KMS-11 (cell line): ENCODE measurements around the gene ARHGAP42.

Experiments
- H2AFZ ChIP-seq: fragments of 200-600 bp; sonication (generic); 2 replicates; pipeline ENCODE4 v1.6.1; 2016; ENCODE audit warnings: antibody characterized with exemption, mixed run types, low read depth
- H3K27ac ChIP-seq: fragments of 200-600 bp; sonication (generic); 2 replicates; pipeline ENCODE4 v1.6.1; 2016; ENCODE audit warnings: mild to moderate bottlenecking, mixed run types
- H3K27me3 ChIP-seq: fragments of 200-600 bp; sonication (generic); 2 replicates; pipeline ENCODE4 v1.6.1; 2017; ENCODE audit warnings: mild to moderate bottlenecking, low read depth, mixed run types, moderate library complexity; ENCODE audit not compliant: insufficient read depth
- H3K36me3 ChIP-seq: fragments of 200-600 bp; sonication (generic); 2 replicates; pipeline ENCODE4 v1.6.1; 2017; ENCODE audit warnings: mild to moderate bottlenecking, mixed run types; ENCODE audit not compliant: insufficient read depth
- H3K4me1 ChIP-seq: fragments of 200-600 bp; sonication (generic); 2 replicates; pipeline ENCODE4 v1.6.1; 2016; ENCODE audit warnings: mild to moderate bottlenecking, low read depth, mixed run types; ENCODE audit not compliant: poor library complexity, severe bottlenecking
- H3K4me2 ChIP-seq: fragments of 200-600 bp; sonication (generic); 2 replicates; pipeline ENCODE4 v1.7.0; 2016; ENCODE audit warnings: mild to moderate bottlenecking, mixed run types
- H3K4me3 ChIP-seq: fragments of 200-600 bp; sonication (generic); IDR thresholded peaks from 2 replicates; pipeline ENCODE4 v1.6.1; 2017; ENCODE audit warnings: low read depth, low read length, mixed read lengths; ENCODE audit not compliant: insufficient read depth
- H3K79me2 ChIP-seq: fragments of 200-600 bp; sonication (generic); 2 replicates; pipeline ENCODE4 v1.6.1; 2016; ENCODE audit warnings: low read depth, mixed run types; ENCODE audit not compliant: insufficient read depth
- H3K9ac ChIP-seq: fragments of 200-600 bp; sonication (generic); 2 replicates; pipeline ENCODE4 v1.6.1; 2016; ENCODE audit warnings: mild to moderate bottlenecking, mixed run types
- H4K20me1 ChIP-seq: fragments of 200-600 bp; sonication (generic); 2 replicates; pipeline ENCODE4 v1.6.1; 2016; ENCODE audit warnings: mild to moderate bottlenecking, mixed run types; ENCODE audit not compliant: insufficient read depth
- TF ChIP-seq, protein P1 (sequence below): fragments of 200-600 bp; sonication (generic); conservative IDR thresholded peaks from 2 replicates; pipeline ENCODE4 v1.6.1; 2017; ENCODE audit warnings: low read depth, mild to moderate bottlenecking, antibody characterized with exemption, low read length, moderate library complexity, mixed read lengths

ARHGAP42 gene

DNA sequence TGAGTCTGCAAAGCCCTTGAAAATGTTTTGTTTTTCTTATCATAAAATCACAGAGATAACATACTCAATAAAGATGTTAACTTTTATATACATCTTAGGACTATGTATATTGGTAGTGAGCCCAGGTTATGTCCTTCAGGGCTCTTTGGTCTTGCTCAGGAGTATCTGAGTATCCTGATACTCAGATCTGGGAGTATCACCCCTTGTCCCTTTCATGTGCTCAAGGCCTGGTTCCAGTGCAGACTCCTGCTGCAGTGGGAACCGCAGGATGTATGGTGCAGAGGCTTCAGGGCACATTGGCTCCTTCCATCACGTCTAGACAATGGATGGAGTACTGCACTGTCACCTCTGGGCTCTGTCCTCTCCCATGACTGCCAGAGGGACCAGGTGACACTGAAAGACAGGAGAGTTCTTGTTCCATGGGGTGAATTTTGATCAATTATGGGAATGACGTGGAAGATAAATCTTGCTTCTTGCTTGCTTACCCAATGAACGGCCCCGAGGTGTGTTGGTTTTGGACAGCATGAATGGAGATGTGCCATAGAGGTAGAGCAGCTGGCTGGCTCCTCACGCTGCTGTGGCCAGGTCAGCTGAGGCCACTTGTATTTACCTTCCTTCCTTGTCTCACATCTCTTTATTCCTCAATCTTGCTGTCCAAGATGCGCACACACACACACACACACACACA, 215.5 kb downstream of the ARHGAP42 start:
- Histone ChIP-seq H3K4me1 (peaks cover under 1% of the 10 kb centered on the region), H3K9ac (no peak overlapping the region), H3K79me2 (no peaks in the 10 kb centered on the region), H4K20me1 (no peaks in the 10 kb centered on the region), H3K27ac (no peak overlapping the region), H3K36me3 (no peaks in the 10 kb centered on the region), H2AFZ (no peak overlapping the region), H3K4me3 (no peak overlapping the region), H3K4me2 (no peak overlapping the region), H3K27me3 (no peaks in the 10 kb centered on the region)
- TF ChIP-seq, protein P1, sequence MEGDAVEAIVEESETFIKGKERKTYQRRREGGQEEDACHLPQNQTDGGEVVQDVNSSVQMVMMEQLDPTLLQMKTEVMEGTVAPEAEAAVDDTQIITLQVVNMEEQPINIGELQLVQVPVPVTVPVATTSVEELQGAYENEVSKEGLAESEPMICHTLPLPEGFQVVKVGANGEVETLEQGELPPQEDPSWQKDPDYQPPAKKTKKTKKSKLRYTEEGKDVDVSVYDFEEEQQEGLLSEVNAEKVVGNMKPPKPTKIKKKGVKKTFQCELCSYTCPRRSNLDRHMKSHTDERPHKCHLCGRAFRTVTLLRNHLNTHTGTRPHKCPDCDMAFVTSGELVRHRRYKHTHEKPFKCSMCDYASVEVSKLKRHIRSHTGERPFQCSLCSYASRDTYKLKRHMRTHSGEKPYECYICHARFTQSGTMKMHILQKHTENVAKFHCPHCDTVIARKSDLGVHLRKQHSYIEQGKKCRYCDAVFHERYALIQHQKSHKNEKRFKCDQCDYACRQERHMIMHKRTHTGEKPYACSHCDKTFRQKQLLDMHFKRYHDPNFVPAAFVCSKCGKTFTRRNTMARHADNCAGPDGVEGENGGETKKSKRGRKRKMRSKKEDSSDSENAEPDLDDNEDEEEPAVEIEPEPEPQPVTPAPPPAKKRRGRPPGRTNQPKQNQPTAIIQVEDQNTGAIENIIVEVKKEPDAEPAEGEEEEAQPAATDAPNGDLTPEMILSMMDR: no peak

GRCh38 chr11:100903284-100903683, 216.2 kb downstream of the ARHGAP42 start:
- H3K36me3 ChIP-seq: no peaks in the 10 kb centered on the region
- peaks cover 8% of the 10 kb centered on the region for H3K4me1 ChIP-seq
- no peak overlapping the region for H2AFZ ChIP-seq
- H3K4me3 ChIP-seq: no peak overlapping the region
- TF ChIP-seq, protein P1: no peak
- no peak overlapping the region for H3K27ac ChIP-seq
- no peak overlapping the region for H3K9ac ChIP-seq
- H3K4me2 ChIP-seq: no peak overlapping the region
- no peaks in the 10 kb centered on the region for H3K79me2 ChIP-seq
- H4K20me1 ChIP-seq: no peaks in the 10 kb centered on the region
- no peaks in the 10 kb centered on the region for H3K27me3 ChIP-seq

DNA sequence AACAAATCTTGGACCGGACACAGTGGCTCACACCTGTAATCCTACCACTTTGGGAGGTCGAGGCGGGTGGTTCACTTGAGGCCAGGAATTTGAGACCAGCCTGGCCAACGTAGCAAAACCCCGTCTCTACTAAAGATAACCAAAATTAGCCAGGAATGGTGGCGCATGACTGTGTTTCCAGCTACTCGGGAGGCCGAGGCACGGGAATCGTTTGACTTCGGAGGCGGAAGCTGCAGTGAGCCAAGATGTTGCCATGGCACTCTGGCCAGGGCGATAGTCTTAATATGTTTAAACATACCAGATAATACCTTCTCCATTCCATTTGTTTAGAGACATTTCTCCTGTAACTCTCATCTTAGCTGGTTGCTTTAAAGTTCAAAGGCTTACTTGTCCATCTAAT, 218.6 kb downstream of the ARHGAP42 start:
- H3K27ac ChIP-seq: no peak overlapping the region
- H3K27me3 ChIP-seq: no peaks in the 10 kb centered on the region
- H3K9ac ChIP-seq: no peak overlapping the region
- H3K4me2 ChIP-seq: no peak overlapping the region
- no peaks in the 10 kb centered on the region for H4K20me1 ChIP-seq
- H3K4me3 ChIP-seq: no peak overlapping the region
- no peak overlapping the region for H2AFZ ChIP-seq
- TF ChIP-seq, protein P1: no peak
- H3K79me2 ChIP-seq: no peaks in the 10 kb centered on the region
- H3K4me1 ChIP-seq: peaks cover 32% of the 10 kb centered on the region
- no peaks in the 10 kb centered on the region for H3K36me3 ChIP-seq

DNA sequence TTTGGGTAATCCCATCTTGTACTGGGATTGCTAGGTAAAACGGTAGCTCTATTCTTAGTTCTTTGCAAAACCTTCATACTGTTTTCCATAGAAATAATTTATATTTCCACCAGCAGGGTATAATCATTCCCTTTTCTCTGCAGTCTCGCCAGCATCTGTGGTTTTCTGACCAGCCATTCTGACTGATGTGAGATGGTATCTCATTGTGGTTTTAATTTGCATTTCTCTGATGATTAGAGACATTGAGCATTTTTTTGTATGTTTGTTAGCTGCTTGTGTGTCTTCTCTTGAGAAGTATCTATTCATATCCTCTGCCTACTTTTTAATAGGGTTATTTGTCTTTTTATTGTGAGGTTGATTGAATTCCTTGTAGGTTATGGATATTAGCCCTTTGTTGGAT, 221.7 kb downstream of the ARHGAP42 start:
- Histone ChIP-seq H3K9ac (no peak overlapping the region), H3K27me3 (no peaks in the 10 kb centered on the region), H4K20me1 (no peaks in the 10 kb centered on the region), H3K4me2 (peak overlapping the region; percentile 89), H3K79me2 (no peaks in the 10 kb centered on the region), H3K27ac (peak overlapping the region; percentile 9; the same call in 1 of the 2 replicates), H3K4me1 (peaks cover 61% of the 10 kb centered on the region), H3K4me3 (no peak overlapping the region), H2AFZ (no peak overlapping the region), H3K36me3 (no peaks in the 10 kb centered on the region)
- TF ChIP-seq, protein P1: no peak
